Measurements from ENCODE around the gene MEIS3. TPM values are rescaled to one million over a fixed set of nuclear protein-coding genes. Genes with fewer than 3 reads are reported as not detected.

Gene MEIS3
- total RNA-seq, 1 experiment from 2014 or later = 1.3 TPM

DNA sequence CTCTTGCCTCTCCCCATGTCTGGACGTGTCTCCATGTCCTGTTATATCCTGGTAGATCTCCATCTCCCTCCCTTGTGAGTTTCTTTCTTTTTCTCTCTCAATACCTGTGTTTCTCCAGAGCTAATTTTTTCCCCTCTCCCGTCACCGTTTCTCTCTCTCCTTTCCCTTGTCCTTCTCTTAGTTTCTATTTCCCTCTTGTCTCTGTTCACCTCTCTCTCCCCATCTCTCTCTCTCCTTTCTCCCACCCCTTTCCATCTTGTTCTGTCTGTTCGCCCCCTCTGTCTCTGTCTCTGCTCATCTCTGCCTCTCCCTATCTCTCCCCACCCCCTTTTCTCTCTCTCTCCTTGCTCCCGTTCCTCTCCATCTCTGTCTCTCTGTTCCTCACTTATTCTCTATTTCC is 39.3 kb upstream of the MEIS3 start:
- DNase-seq (no peak), ATAC-seq (no peak)
- POLR2A ChIA-PET (ENCODE audit: unreplicated experiment) = no interaction called here

GRCh38 chr19:47456721-47457474 is 37.6 kb upstream of the MEIS3 start:
- no peak overlapping the region for H3K9ac ChIP-seq (ENCODE audit: low read length)
- ChIA-PET POLR2A (ENCODE audit: unreplicated experiment) (no interaction called here), CTCF (no interaction called here)
- no peak overlapping the region for H2AFZ ChIP-seq (ENCODE audit: low read length)
- no peak overlapping the region for H3K4me3 ChIP-seq (ENCODE audit: low read length)
- no peaks in the 10 kb centered on the region for H3K36me3 ChIP-seq (ENCODE audit: low read depth, low read length)
- DNase-seq = no peak
- no peaks in the 10 kb centered on the region for H3K9me3 ChIP-seq (ENCODE audit: low read length)
- H4K20me1 ChIP-seq (ENCODE audit: low read length) = no peaks in the 10 kb centered on the region
- TF ChIP-seq EZH2phosphoT487 (IDR thresholded peaks at IDR 0.05; ENCODE audit: borderline replicate concordance, low read length) (no peak), EZH2 (IDR thresholded peaks at IDR 0.05; ENCODE audit: low read length, unreplicated experiment) (no peak)
- TF ChIP-seq, protein P1, sequence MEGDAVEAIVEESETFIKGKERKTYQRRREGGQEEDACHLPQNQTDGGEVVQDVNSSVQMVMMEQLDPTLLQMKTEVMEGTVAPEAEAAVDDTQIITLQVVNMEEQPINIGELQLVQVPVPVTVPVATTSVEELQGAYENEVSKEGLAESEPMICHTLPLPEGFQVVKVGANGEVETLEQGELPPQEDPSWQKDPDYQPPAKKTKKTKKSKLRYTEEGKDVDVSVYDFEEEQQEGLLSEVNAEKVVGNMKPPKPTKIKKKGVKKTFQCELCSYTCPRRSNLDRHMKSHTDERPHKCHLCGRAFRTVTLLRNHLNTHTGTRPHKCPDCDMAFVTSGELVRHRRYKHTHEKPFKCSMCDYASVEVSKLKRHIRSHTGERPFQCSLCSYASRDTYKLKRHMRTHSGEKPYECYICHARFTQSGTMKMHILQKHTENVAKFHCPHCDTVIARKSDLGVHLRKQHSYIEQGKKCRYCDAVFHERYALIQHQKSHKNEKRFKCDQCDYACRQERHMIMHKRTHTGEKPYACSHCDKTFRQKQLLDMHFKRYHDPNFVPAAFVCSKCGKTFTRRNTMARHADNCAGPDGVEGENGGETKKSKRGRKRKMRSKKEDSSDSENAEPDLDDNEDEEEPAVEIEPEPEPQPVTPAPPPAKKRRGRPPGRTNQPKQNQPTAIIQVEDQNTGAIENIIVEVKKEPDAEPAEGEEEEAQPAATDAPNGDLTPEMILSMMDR (conservative IDR thresholded peaks at IDR 0.05; ENCODE audit: low read depth, low read length) = no peak
- intact Hi-C loops (cut with micrococcal nuclease) = no loop called here
- ATAC-seq = no peak
- H3K27ac ChIP-seq (ENCODE audit: low read length) = no peak overlapping the region
- no peaks in the 10 kb centered on the region for H3K79me2 ChIP-seq (ENCODE audit: low read length)
- H3F3A ChIP-seq (ENCODE audit: low read length, unreplicated experiment) = no peaks in the 10 kb centered on the region
- peaks cover 23% of the 10 kb centered on the region for H3K27me3 ChIP-seq (ENCODE audit: low read length)
- H3K4me1 ChIP-seq (ENCODE audit: insufficient read depth, low read length) = no peaks in the 10 kb centered on the region
- no peak overlapping the region for H3K4me2 ChIP-seq (ENCODE audit: low read length)
- BruUV-seq (replicated peaks) = no TSS peak
- no peaks in the 10 kb centered on the region for H3K9me2 ChIP-seq (replicated peaks; ENCODE audit: low read length)

More for the DNA sequence above, 39.3 kb upstream of the MEIS3 start:
- Histone ChIP-seq H3K27ac (ENCODE audit: low read length) (no peak overlapping the region), H3F3A (ENCODE audit: low read length, unreplicated experiment) (no peaks in the 10 kb centered on the region), H4K20me1 (ENCODE audit: low read length) (no peaks in the 10 kb centered on the region), H3K9ac (ENCODE audit: low read length) (no peak overlapping the region), H3K9me2 (replicated peaks; ENCODE audit: low read length) (no peaks in the 10 kb centered on the region), H3K4me3 (ENCODE audit: low read length) (no peak overlapping the region), H2AFZ (ENCODE audit: low read length) (no peak overlapping the region), H3K79me2 (ENCODE audit: low read length) (no peaks in the 10 kb centered on the region), H3K27me3 (ENCODE audit: low read length) (peaks cover 23% of the 10 kb centered on the region), H3K9me3 (ENCODE audit: low read length) (no peaks in the 10 kb centered on the region), H3K36me3 (ENCODE audit: low read depth, low read length) (no peaks in the 10 kb centered on the region), H3K4me2 (ENCODE audit: low read length) (no peak overlapping the region), H3K4me1 (ENCODE audit: insufficient read depth, low read length) (no peaks in the 10 kb centered on the region)
- no TSS peak for BruUV-seq (replicated peaks)
- intact Hi-C loops (cut with micrococcal nuclease) = no loop called here
- CTCF ChIA-PET = no interaction called here
- TF ChIP-seq, protein P1 (conservative IDR thresholded peaks at IDR 0.05; ENCODE audit: low read depth, low read length) = no peak
- no peak for TF ChIP-seq EZH2phosphoT487 (IDR thresholded peaks at IDR 0.05; ENCODE audit: borderline replicate concordance, low read length)
- no peak for TF ChIP-seq EZH2 (IDR thresholded peaks at IDR 0.05; ENCODE audit: low read length, unreplicated experiment)

- DNase-seq (no peak), ATAC-seq (no peak)
- POLR2A ChIA-PET (ENCODE audit: unreplicated experiment) = interaction anchor here (0.6 kb wide), 1 partner anchor 64 kb away, joined by 4 read pairs; the partner anchor contains the start of gene NAPA
- Histone ChIP-seq H3K9ac (ENCODE audit: low read length) (no peak overlapping the region), H3K9me2 (replicated peaks; ENCODE audit: low read length) (no peaks in the 10 kb centered on the region), H3K4me1 (ENCODE audit: insufficient read depth, low read length) (no peaks in the 10 kb centered on the region), H3K9me3 (ENCODE audit: low read length) (no peaks in the 10 kb centered on the region), H3K36me3 (ENCODE audit: low read depth, low read length) (no peaks in the 10 kb centered on the region), H3K27ac (ENCODE audit: low read length) (no peak overlapping the region), H3K4me3 (ENCODE audit: low read length) (no peak overlapping the region), H4K20me1 (ENCODE audit: low read length) (no peaks in the 10 kb centered on the region), H3K79me2 (ENCODE audit: low read length) (no peaks in the 10 kb centered on the region), H3F3A (ENCODE audit: low read length, unreplicated experiment) (no peaks in the 10 kb centered on the region), H3K27me3 (ENCODE audit: low read length) (peaks cover 2% of the 10 kb centered on the region; the same call in 1 of the 2 replicates), H3K4me2 (ENCODE audit: low read length) (no peak overlapping the region), H2AFZ (ENCODE audit: low read length) (no peak overlapping the region)
- TF ChIP-seq EZH2phosphoT487 (IDR thresholded peaks at IDR 0.05; ENCODE audit: borderline replicate concordance, low read length) (no peak), EZH2 (IDR thresholded peaks at IDR 0.05; ENCODE audit: low read length, unreplicated experiment) (no peak)
- TF ChIP-seq, protein P1 (conservative IDR thresholded peaks at IDR 0.05; ENCODE audit: low read depth, low read length) = no peak
- intact Hi-C loops (cut with micrococcal nuclease) = no loop called here
- CTCF ChIA-PET = interaction anchor here (0.5 kb wide), 1 partner anchor 15 kb away, joined by 4 read pairs; no protein-coding TSS in a partner anchor
- BruUV-seq (replicated peaks) = no TSS peak
Observed at GRCh38 chr19:47450478-47450877, 31.2 kb upstream of the MEIS3 start.

All from PC-3 (cell line).